Measurements from ENCODE around the gene ARMC8. TPM values are rescaled to one million over a fixed set of nuclear protein-coding genes. Genes with fewer than 3 reads are reported as not detected.

The ARMC8 gene
- total and polyA plus RNA-seq, 4 donors = 8.4 to 53.6 (median 22.8) TPM

DNA sequence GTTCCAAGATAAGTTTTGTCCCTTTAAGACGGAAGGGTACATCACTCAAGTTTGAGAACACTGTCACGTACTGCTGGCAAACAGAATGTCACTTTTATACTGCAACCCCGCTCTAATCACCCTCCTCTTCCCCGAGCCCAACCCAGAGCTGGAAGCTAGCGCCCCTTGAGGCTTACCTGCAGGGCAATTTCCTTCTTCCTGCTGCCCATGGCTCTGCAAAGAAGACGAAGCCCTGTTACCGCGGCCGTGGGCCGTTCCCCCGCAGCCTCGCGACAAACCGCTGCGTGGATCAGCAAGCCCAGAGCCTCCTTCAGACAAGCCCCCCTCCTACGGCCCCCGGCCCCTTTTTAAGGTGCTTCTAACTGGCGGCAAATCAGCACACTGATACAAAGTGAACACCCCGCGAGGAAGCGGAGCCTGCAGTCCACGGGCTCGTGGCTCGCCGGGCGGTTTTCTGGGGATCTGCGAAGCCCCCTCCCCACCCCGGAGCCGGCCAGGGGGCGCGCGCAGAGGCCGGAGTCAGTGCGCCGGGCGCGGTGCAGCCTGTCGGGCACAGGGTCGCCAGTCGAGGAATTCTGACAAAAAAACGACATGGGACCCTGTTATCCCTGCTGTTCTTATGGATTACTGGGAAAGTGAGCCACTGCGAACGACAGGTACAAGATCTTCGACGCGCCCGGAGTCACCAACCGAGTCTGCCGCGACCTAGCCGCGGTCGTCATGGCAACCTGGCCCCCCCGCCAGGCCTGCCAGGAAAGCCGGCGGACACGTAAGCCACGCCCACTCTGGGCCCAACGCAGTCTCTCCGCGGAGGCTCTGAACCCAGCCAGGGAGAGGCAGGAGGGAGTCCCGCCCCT is 142.3 kb downstream of the ARMC8 start, which contains the start of gene NME9:
NME9 (minus strand) TSS at position 725 of the 857 bp plus-strand sequence; CDS start at position 209, 516 bp downstream.
- H3K4me3 ChIP-seq (ENCODE audit: low read depth in 1 of 3, low read length in 3 of 3) = peak within 1 kb of the TSS; percentile 3 to 70 (median 62)
- under 1% methylated on average over 62 of the region's 62 CpGs for WGBS
- no peaks in the 10 kb centered on the region for H3K36me3 ChIP-seq (ENCODE audit: control insufficient read depth in 4 of 4, insufficient read depth in 3 of 4, low read depth in 1 of 4, low read length in 3 of 4)
- H3K27ac ChIP-seq (ENCODE audit: low read depth in 1 of 2, low read length in 2 of 2) = no peak within 1 kb of the TSS
- TF ChIP-seq NR2F2 (IDR thresholded peaks at IDR 0.05) = no peak
- TF ChIP-seq HNF4A (conservative IDR thresholded peaks at IDR 0.05) = no peak
- TF ChIP-seq, protein P1, sequence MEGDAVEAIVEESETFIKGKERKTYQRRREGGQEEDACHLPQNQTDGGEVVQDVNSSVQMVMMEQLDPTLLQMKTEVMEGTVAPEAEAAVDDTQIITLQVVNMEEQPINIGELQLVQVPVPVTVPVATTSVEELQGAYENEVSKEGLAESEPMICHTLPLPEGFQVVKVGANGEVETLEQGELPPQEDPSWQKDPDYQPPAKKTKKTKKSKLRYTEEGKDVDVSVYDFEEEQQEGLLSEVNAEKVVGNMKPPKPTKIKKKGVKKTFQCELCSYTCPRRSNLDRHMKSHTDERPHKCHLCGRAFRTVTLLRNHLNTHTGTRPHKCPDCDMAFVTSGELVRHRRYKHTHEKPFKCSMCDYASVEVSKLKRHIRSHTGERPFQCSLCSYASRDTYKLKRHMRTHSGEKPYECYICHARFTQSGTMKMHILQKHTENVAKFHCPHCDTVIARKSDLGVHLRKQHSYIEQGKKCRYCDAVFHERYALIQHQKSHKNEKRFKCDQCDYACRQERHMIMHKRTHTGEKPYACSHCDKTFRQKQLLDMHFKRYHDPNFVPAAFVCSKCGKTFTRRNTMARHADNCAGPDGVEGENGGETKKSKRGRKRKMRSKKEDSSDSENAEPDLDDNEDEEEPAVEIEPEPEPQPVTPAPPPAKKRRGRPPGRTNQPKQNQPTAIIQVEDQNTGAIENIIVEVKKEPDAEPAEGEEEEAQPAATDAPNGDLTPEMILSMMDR (IDR thresholded peaks at IDR 0.05; ENCODE audit: low read depth, low read length, missing input control) = peak; percentile 54
- no peak for TF ChIP-seq SP1 (IDR thresholded peaks at IDR 0.05)
- TF ChIP-seq, protein P2, sequence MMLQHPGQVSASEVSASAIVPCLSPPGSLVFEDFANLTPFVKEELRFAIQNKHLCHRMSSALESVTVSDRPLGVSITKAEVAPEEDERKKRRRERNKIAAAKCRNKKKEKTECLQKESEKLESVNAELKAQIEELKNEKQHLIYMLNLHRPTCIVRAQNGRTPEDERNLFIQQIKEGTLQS (IDR thresholded peaks at IDR 0.05) = no peak
- no peak for TF ChIP-seq RXRA (IDR thresholded peaks at IDR 0.05)
- TF ChIP-seq, protein P3, sequence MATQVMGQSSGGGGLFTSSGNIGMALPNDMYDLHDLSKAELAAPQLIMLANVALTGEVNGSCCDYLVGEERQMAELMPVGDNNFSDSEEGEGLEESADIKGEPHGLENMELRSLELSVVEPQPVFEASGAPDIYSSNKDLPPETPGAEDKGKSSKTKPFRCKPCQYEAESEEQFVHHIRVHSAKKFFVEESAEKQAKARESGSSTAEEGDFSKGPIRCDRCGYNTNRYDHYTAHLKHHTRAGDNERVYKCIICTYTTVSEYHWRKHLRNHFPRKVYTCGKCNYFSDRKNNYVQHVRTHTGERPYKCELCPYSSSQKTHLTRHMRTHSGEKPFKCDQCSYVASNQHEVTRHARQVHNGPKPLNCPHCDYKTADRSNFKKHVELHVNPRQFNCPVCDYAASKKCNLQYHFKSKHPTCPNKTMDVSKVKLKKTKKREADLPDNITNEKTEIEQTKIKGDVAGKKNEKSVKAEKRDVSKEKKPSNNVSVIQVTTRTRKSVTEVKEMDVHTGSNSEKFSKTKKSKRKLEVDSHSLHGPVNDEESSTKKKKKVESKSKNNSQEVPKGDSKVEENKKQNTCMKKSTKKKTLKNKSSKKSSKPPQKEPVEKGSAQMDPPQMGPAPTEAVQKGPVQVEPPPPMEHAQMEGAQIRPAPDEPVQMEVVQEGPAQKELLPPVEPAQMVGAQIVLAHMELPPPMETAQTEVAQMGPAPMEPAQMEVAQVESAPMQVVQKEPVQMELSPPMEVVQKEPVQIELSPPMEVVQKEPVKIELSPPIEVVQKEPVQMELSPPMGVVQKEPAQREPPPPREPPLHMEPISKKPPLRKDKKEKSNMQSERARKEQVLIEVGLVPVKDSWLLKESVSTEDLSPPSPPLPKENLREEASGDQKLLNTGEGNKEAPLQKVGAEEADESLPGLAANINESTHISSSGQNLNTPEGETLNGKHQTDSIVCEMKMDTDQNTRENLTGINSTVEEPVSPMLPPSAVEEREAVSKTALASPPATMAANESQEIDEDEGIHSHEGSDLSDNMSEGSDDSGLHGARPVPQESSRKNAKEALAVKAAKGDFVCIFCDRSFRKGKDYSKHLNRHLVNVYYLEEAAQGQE (IDR thresholded peaks at IDR 0.05) = no peak
- TF ChIP-seq YY1 (IDR thresholded peaks at IDR 0.05) = no peak
- no peak for TF ChIP-seq HNF4G (IDR thresholded peaks at IDR 0.05)
- TF ChIP-seq JUND (IDR thresholded peaks at IDR 0.05) = no peak
- TF ChIP-seq FOXA2 (IDR thresholded peaks at IDR 0.05) = no peak
- TF ChIP-seq RAD21 (IDR thresholded peaks at IDR 0.05) = peak; percentile 66 to 70
- TF ChIP-seq, protein P4, sequence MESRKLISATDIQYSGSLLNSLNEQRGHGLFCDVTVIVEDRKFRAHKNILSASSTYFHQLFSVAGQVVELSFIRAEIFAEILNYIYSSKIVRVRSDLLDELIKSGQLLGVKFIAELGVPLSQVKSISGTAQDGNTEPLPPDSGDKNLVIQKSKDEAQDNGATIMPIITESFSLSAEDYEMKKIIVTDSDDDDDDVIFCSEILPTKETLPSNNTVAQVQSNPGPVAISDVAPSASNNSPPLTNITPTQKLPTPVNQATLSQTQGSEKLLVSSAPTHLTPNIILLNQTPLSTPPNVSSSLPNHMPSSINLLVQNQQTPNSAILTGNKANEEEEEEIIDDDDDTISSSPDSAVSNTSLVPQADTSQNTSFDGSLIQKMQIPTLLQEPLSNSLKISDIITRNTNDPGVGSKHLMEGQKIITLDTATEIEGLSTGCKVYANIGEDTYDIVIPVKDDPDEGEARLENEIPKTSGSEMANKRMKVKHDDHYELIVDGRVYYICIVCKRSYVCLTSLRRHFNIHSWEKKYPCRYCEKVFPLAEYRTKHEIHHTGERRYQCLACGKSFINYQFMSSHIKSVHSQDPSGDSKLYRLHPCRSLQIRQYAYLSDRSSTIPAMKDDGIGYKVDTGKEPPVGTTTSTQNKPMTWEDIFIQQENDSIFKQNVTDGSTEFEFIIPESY (IDR thresholded peaks at IDR 0.05) = no peak
- TF ChIP-seq EGR1 (IDR thresholded peaks at IDR 0.05; ENCODE audit: low read depth in 2 of 2) = no peak
- TF ChIP-seq, protein P5, sequence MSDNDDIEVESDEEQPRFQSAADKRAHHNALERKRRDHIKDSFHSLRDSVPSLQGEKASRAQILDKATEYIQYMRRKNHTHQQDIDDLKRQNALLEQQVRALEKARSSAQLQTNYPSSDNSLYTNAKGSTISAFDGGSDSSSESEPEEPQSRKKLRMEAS (IDR thresholded peaks at IDR 0.05) = no peak
- TF ChIP-seq TAF1 (conservative IDR thresholded peaks at IDR 0.05) = no peak
- no peak for TF ChIP-seq FOXA1 (IDR thresholded peaks at IDR 0.05)
- no peaks in the 10 kb centered on the region for H3K27me3 ChIP-seq (ENCODE audit: control insufficient read depth in 4 of 4, insufficient read depth in 4 of 4, low read length in 3 of 4)
- H3K9ac ChIP-seq (ENCODE audit: low read depth in 1 of 2, low read length in 2 of 2) = peak within 1 kb of the TSS in 1 of 2 donors; percentile 43
- peak; percentile 82 for DNase-seq (ENCODE audit: low spot score)
- H3K4me1 ChIP-seq (ENCODE audit: control insufficient read depth in 4 of 4, insufficient read depth in 4 of 4, low read length in 3 of 4) = peaks cover 2 to 10% (median 5%) of the 10 kb centered on the region in 4 donors
- no peaks in the 10 kb centered on the region for H3K9me3 ChIP-seq (ENCODE audit: control insufficient read depth in 4 of 4, low read length in 3 of 4)

Data from liver (tissue), 9 donors.